PC-9 (cell line): ENCODE measurements around the gene ENG.

ENCODE experiments used
- EZH2 ChIP-seq: fragments of 200-600 bp; sonication (generic); IDR thresholded peaks from 2 replicates; pipeline ENCODE4 v1.8.0; 2017; ENCODE audit warnings: antibody characterized with exemption, low read depth
- TF ChIP-seq, protein P1 (sequence below): fragments of 200-600 bp; sonication (generic); conservative IDR thresholded peaks from 2 replicates; pipeline ENCODE4 v1.6.1; 2017; ENCODE audit warnings: mixed run types, antibody characterized with exemption, mild to moderate bottlenecking, moderate library complexity

DNA sequence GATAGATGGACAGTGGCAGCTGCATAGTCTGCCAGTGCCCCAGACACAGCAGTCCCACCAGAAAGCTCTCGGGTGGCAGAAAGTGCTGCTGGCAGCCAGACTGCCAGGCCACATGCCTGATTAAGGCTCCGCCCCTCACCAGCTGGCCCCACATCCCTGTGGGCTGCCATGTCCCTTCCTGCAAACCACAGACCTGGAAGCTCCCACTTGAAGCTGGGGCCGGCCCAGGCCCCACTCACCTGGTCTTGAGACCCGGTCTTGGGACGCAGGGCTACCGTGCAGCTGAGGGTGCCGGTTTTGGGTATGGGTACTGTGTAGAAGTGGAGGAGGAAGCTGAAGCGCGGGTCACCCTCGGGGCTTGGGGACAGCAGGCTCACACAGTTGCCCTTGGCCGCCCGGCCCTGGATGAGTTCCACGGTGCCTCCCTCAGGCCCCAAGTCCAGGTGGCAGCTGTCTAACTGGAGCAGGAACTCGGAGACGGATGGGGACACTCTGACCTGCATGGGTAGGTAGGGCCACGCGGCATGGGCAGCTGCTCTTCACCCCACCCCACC is 36.5 kb downstream of the ENG start:
- TF ChIP-seq, protein P1, sequence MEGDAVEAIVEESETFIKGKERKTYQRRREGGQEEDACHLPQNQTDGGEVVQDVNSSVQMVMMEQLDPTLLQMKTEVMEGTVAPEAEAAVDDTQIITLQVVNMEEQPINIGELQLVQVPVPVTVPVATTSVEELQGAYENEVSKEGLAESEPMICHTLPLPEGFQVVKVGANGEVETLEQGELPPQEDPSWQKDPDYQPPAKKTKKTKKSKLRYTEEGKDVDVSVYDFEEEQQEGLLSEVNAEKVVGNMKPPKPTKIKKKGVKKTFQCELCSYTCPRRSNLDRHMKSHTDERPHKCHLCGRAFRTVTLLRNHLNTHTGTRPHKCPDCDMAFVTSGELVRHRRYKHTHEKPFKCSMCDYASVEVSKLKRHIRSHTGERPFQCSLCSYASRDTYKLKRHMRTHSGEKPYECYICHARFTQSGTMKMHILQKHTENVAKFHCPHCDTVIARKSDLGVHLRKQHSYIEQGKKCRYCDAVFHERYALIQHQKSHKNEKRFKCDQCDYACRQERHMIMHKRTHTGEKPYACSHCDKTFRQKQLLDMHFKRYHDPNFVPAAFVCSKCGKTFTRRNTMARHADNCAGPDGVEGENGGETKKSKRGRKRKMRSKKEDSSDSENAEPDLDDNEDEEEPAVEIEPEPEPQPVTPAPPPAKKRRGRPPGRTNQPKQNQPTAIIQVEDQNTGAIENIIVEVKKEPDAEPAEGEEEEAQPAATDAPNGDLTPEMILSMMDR, result no peak
- no peak for TF ChIP-seq EZH2
